ENCODE data around the gene ADSS1. TPM values are rescaled to one million over a fixed set of nuclear protein-coding genes. Genes with fewer than 3 reads are reported as not detected.

Gene ADSS1
- total and polyA plus RNA-seq, 10 donors, result 2.7 to 11.7 (median 5.1) TPM

GRCh38 chr14:104680056-104680805 is 43.8 kb upstream of the ADSS1 start:
- H3K36me3 ChIP-seq, result no peaks in the 10 kb centered on the region
- H3K27me3 ChIP-seq (replicated peaks in 1 of 7), result peaks cover 0 to 9% (median 0%) of the 10 kb centered on the region in 7 donors
- WGBS, 5 donors, result 74 to 84% (median 82%) methylated on average over 9 to 21 of the region's 21 CpGs
- H3K4me3 ChIP-seq, result no peak overlapping the region
- TF ChIP-seq POLR2AphosphoS5 (IDR thresholded peaks at IDR 0.05) (no peak), POLR2A (IDR thresholded peaks at IDR 0.05) (no peak)
- TF ChIP-seq, protein P1, sequence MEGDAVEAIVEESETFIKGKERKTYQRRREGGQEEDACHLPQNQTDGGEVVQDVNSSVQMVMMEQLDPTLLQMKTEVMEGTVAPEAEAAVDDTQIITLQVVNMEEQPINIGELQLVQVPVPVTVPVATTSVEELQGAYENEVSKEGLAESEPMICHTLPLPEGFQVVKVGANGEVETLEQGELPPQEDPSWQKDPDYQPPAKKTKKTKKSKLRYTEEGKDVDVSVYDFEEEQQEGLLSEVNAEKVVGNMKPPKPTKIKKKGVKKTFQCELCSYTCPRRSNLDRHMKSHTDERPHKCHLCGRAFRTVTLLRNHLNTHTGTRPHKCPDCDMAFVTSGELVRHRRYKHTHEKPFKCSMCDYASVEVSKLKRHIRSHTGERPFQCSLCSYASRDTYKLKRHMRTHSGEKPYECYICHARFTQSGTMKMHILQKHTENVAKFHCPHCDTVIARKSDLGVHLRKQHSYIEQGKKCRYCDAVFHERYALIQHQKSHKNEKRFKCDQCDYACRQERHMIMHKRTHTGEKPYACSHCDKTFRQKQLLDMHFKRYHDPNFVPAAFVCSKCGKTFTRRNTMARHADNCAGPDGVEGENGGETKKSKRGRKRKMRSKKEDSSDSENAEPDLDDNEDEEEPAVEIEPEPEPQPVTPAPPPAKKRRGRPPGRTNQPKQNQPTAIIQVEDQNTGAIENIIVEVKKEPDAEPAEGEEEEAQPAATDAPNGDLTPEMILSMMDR (IDR thresholded peaks at IDR 0.05 in 8 of 11, conservative IDR thresholded peaks at IDR 0.05 in 3 of 11), result no peak
- peak overlapping the region; percentile 13 to 89 (median 74) for H3K27ac ChIP-seq
- no peaks in the 10 kb centered on the region for H3K9me3 ChIP-seq
- intact Hi-C loops (cut with DNase I; ENCODE audit: low total_unique reads), result no loop called here
- DNase-seq, result peak; percentile 77
- H3K4me1 ChIP-seq, result peaks cover 30 to 77% (median 56%) of the 10 kb centered on the region in 6 donors

DNA sequence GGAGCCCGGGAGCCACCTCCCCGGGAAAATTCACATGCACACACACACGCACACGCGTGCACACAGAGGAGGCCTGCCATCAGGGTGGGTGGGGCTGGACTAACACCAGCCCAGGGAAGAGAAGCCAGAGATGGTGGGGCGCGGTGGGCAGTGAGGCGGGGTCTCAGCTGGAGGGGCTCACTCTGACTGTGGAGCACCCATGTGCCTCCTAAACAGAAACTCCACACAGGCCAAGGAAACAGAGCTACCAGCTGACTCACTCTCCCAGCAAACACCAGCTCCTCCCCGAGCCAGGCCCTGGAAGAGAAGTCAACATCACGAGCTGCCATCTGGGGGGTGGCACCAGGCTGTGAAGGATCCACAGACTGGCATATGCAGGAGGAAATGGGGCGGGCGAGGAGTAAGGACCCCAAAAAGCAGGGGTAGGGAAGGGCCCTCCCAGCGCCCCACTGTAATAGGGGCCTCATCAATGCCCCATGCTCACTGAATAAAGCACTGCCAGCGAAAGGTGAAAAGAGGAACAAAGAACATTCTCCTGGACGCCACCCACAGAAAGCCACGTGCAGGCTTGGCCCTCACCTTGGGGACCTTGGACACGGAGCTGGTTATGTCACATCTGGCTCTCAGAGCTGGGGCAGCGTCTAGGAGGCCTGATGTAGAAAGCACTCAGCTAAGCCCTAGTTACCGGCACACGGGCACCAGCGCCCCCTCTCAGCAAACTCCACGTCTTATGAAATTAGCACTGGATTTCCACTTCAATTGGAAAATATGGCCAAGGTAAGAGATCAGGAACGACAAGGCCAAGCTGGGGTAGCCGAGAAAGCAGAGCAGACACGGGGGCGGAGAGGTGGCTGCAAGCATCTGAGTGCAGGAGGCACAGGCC is 43.0 kb upstream of the ADSS1 start:
- Histone ChIP-seq H3K9me3 (no peaks in the 10 kb centered on the region), H3K27me3 (replicated peaks in 1 of 7) (peaks cover 0 to 9% (median 0%) of the 10 kb centered on the region in 7 donors), H3K4me1 (peaks cover 30 to 81% (median 57%) of the 10 kb centered on the region in 6 donors), H3K4me3 (no peak overlapping the region), H3K36me3 (no peaks in the 10 kb centered on the region), H3K27ac (peak overlapping the region; percentile 21 to 89 (median 74))
- TF ChIP-seq POLR2A (IDR thresholded peaks at IDR 0.05) (no peak), POLR2AphosphoS5 (IDR thresholded peaks at IDR 0.05) (no peak)
- TF ChIP-seq, protein P1 (IDR thresholded peaks at IDR 0.05 in 8 of 11, conservative IDR thresholded peaks at IDR 0.05 in 3 of 11), result peak in 6 of 11 experiments; percentile 10 to 34 (median 14)
- DNase-seq, result peak; percentile 68
- WGBS, 5 donors, result 49 to 59% (median 52%) methylated on average over 21 to 26 of the region's 26 CpGs
- intact Hi-C loops (cut with DNase I; ENCODE audit: low total_unique reads), result no loop called here

DNA sequence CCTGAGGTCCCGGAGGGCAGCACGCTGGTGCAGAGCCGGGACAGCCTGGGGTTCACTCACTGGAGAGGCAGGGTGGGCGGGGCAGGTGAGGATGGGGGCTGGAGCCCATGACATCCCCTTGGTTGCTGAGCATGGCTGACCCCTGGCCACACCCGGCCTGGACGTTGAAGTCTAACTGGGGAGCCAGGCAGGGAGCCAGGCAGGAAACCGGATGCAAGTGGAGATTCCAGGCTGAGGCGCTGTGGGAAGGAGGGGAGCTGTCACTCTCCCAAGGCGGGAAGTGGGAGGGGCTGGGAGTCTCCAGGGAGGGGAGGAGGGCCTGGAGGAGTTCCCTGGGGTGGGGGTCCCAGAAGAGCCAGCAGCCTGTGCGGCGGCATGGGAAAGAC is 42.3 kb upstream of the ADSS1 start:
- intact Hi-C loops (cut with DNase I; ENCODE audit: low total_unique reads), result no loop called here
- no peak overlapping the region for H3K4me3 ChIP-seq
- no peaks in the 10 kb centered on the region for H3K36me3 ChIP-seq
- DNase-seq, result peak; percentile 88
- peaks cover 30 to 80% (median 59%) of the 10 kb centered on the region in 6 donors for H3K4me1 ChIP-seq
- peak overlapping the region; percentile 32 to 89 (median 74) for H3K27ac ChIP-seq
- TF ChIP-seq, protein P1 (IDR thresholded peaks at IDR 0.05 in 8 of 11, conservative IDR thresholded peaks at IDR 0.05 in 3 of 11), result peak in 1 of 11 experiments; percentile 2
- peak; percentile 55 to 75 (median 72) for TF ChIP-seq POLR2AphosphoS5 (IDR thresholded peaks at IDR 0.05)
- no peak for TF ChIP-seq POLR2A (IDR thresholded peaks at IDR 0.05)
- WGBS, 5 donors, result 45 to 67% (median 63%) methylated on average over 10 to 11 of the region's 11 CpGs
- no peaks in the 10 kb centered on the region for H3K9me3 ChIP-seq
- peaks cover 0 to 9% (median 0%) of the 10 kb centered on the region in 7 donors for H3K27me3 ChIP-seq (replicated peaks in 1 of 7)
